SU-DHL-6 (cell line): ENCODE measurements around the gene BMPR1A.

Experiments used
- H2AFZ ChIP-seq: fragments of 200-600 bp; sonication (generic); 2 replicates; pipeline ENCODE4 v1.6.1; 2014; ENCODE audit warnings: low read depth, mild to moderate bottlenecking, moderate library complexity, mixed read lengths, antibody characterized with exemption, low read length; ENCODE audit not compliant: severe bottlenecking
- H3F3A ChIP-seq: fragments of 200-600 bp; shearing (Covaris generic); 2 replicates; pipeline ENCODE4 v1.6.0; 2016; ENCODE audit warnings: antibody characterized with exemption, mild to moderate bottlenecking; ENCODE audit not compliant: insufficient read depth
- H3K27ac ChIP-seq: fragments of 200-600 bp; sonication (generic); 2 replicates; pipeline ENCODE4 v1.5.1; 2016; ENCODE audit warnings: low read depth, mild to moderate bottlenecking, low read length, moderate library complexity, mixed read lengths
- H3K27me3 ChIP-seq: fragments of 200-600 bp; sonication (generic), shearing (Covaris generic); 2 replicates; pipeline ENCODE4 v1.6.0; 2014; ENCODE audit warnings: mild to moderate bottlenecking, low read length
- H3K36me3 ChIP-seq: fragments of 200-600 bp; sonication (generic); 2 replicates; pipeline ENCODE4 v1.6.1; 2014; ENCODE audit warnings: mild to moderate bottlenecking, low read length, mixed read lengths
- H3K4me2 ChIP-seq: fragments of 300-600, 200-600 bp; shearing (Covaris generic), sonication (generic); 2 replicates; pipeline ENCODE4 v1.6.0; 2014; ENCODE audit warnings: low read length, low read depth, mild to moderate bottlenecking; ENCODE audit not compliant: poor library complexity, severe bottlenecking
- H3K4me3 ChIP-seq: fragments of 200-600 bp; sonication (generic); 2 replicates; pipeline ENCODE4 v1.5.1; 2014; ENCODE audit warnings: antibody characterized with exemption, low read length, mild to moderate bottlenecking, mixed read lengths; ENCODE audit not compliant: insufficient read depth, poor library complexity, severe bottlenecking
- H3K79me2 ChIP-seq: fragments of 200-600 bp; sonication (generic); 2 replicates; pipeline ENCODE4 v1.6.1; 2014; ENCODE audit warnings: mild to moderate bottlenecking, low read length, moderate library complexity; ENCODE audit not compliant: insufficient read depth
- H3K9ac ChIP-seq: fragments of 200-600 bp; sonication (generic); 2 replicates; pipeline ENCODE4 v1.7.0; 2014; ENCODE audit warnings: mild to moderate bottlenecking, low read length
- H3K9me2 ChIP-seq: fragments of 200-600 bp; sonication (generic); replicated peaks from 2 replicates; pipeline ENCODE4 v1.6.1; 2014; ENCODE audit warnings: low read length; ENCODE audit not compliant: insufficient read depth
- H3K9me3 ChIP-seq: fragments of 200-600 bp; sonication (generic); 2 replicates; pipeline ENCODE4 v1.6.1; 2014; ENCODE audit warnings: low read length, mixed read lengths; ENCODE audit not compliant: insufficient read depth
- H4K20me1 ChIP-seq: fragments of 200-600 bp; sonication (generic); 2 replicates; pipeline ENCODE4 v1.6.1; 2014; ENCODE audit warnings: low read depth, mild to moderate bottlenecking, antibody characterized with exemption, low read length, moderate library complexity, mixed read lengths
- EZH2phosphoT487 ChIP-seq: fragments of 200-600 bp; sonication (generic), shearing (Covaris generic); conservative IDR thresholded peaks from 2 replicates; pipeline ENCODE4 v1.6.1; 2018; ENCODE audit warnings: mild to moderate bottlenecking, antibody characterized with exemption, low read length, moderate library complexity, mixed read lengths
- TF ChIP-seq, protein P1 (sequence below): fragments of 200-600 bp; sonication (generic); IDR thresholded peaks from one replicate; pipeline ENCODE4 v1.5.1; 2017; ENCODE audit warnings: antibody characterized with exemption, mild to moderate bottlenecking, low read length, moderate library complexity; ENCODE audit not compliant: insufficient read depth, poor library complexity, severe bottlenecking

Gene BMPR1A

DNA sequence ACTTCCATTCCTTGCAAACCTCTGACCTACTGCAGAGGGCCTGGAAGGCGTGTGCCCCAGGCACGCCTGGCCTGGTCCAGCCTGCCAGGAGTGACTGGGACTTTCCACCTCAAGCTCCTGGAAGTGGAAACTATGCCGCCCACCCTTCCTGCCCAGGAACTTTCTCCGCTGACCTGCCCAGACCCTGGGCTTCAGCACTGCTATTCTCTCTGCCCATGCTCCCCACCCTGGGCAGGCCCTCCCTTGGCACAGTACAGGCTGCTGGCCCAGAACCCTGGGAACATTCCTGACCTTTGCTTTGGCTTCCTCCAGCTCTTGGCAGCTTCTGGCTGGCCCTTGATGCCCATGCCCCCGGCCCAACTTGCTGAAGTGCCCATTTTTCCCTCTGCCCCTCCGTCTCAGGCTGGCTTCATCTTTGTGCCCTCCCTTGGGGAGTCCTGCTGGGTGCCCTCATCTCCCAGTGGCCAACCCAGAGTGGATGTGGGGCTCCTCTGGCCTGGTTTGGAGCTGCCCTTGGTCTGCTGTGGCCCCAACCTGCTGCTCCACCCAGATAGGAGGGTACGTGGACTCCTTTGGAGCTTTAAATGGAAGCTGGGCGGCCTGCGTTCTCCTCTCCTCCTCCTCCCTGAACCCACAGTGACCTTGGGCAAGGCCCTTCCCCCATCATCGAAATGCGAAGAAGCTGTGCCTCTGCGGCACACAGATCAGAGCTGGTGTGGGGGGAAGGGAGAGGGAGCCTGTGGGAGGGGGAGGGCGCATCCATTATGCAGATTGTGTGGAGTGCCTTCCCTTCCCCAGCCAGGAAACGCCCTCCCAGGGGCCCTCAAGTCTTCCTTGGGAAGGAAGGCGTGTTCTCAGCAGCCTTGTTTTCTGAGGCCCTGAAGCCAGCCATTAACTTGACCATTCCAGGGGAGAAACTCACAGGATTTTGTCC lies 197.6 kb downstream of the BMPR1A start:
- H3K27ac ChIP-seq: no peak overlapping the region
- no peaks in the 10 kb centered on the region for H3K36me3 ChIP-seq
- H3K9ac ChIP-seq: no peak overlapping the region
- H3F3A ChIP-seq: no peaks in the 10 kb centered on the region
- no peaks in the 10 kb centered on the region for H3K9me2 ChIP-seq
- H3K4me2 ChIP-seq: no peak overlapping the region
- no peaks in the 10 kb centered on the region for H3K79me2 ChIP-seq
- H3K27me3 ChIP-seq: no peaks in the 10 kb centered on the region
- TF ChIP-seq EZH2phosphoT487: no peak
- TF ChIP-seq, protein P1, sequence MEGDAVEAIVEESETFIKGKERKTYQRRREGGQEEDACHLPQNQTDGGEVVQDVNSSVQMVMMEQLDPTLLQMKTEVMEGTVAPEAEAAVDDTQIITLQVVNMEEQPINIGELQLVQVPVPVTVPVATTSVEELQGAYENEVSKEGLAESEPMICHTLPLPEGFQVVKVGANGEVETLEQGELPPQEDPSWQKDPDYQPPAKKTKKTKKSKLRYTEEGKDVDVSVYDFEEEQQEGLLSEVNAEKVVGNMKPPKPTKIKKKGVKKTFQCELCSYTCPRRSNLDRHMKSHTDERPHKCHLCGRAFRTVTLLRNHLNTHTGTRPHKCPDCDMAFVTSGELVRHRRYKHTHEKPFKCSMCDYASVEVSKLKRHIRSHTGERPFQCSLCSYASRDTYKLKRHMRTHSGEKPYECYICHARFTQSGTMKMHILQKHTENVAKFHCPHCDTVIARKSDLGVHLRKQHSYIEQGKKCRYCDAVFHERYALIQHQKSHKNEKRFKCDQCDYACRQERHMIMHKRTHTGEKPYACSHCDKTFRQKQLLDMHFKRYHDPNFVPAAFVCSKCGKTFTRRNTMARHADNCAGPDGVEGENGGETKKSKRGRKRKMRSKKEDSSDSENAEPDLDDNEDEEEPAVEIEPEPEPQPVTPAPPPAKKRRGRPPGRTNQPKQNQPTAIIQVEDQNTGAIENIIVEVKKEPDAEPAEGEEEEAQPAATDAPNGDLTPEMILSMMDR: no peak
- H3K9me3 ChIP-seq: no peaks in the 10 kb centered on the region
- no peak overlapping the region for H2AFZ ChIP-seq
- H4K20me1 ChIP-seq: no peaks in the 10 kb centered on the region
- no peak overlapping the region for H3K4me3 ChIP-seq

DNA sequence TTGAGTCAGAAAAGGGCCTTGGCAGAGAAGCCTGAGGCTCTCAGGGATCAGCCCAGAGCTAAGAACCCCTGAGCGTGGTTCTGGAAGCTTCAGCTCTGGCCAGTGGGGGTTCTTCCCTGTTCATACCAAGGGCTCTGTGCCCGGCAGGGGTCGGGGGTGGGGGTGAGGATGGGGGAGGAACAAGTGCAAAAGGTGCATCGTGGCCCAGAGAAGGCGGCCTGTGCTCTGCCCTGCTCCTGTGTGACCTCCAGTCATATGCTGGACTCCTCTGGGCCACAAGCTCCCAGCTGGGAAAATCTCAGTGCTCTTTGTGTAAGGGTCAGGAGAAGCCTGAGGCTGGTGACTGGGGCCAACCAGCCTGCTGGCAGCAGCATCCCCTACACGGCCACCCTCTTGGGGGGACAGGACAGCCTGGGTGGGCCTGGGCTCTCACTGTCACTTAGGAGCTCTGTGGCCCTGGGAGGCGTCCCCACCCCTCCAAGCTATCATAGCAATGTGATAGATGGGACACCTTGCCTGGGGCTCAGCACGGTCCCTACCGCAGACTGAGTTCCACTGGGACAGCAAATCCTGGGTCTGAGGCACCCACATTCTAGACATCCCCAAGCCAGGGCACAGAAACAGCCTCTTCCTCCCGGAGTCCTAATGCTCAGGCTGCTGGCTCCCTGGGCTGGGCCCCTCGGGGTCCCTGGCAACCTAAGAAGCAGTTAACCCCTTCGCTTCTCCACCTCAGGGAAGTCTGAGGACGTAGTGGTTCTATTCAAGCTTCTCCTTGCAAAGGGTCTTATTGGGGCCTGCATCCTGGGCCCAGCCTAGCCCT lies 198.5 kb downstream of the BMPR1A start:
- Histone ChIP-seq H3K9ac (no peak overlapping the region), H3K9me3 (no peaks in the 10 kb centered on the region), H3K27ac (no peak overlapping the region), H3K4me2 (no peak overlapping the region), H4K20me1 (no peaks in the 10 kb centered on the region), H3K4me3 (no peak overlapping the region), H3K36me3 (no peaks in the 10 kb centered on the region), H3K79me2 (no peaks in the 10 kb centered on the region), H3K9me2 (no peaks in the 10 kb centered on the region), H3K27me3 (no peaks in the 10 kb centered on the region), H2AFZ (no peak overlapping the region), H3F3A (no peaks in the 10 kb centered on the region)
- TF ChIP-seq EZH2phosphoT487: no peak
- TF ChIP-seq, protein P1: no peak

- Histone ChIP-seq H4K20me1 (no peaks in the 10 kb centered on the region), H3K27ac (no peak overlapping the region), H3K79me2 (no peaks in the 10 kb centered on the region), H3K4me2 (no peak overlapping the region), H2AFZ (no peak overlapping the region), H3F3A (no peaks in the 10 kb centered on the region), H3K9me2 (no peaks in the 10 kb centered on the region), H3K4me3 (no peak overlapping the region), H3K9ac (no peak overlapping the region), H3K36me3 (no peaks in the 10 kb centered on the region), H3K27me3 (no peaks in the 10 kb centered on the region), H3K9me3 (no peaks in the 10 kb centered on the region)
- TF ChIP-seq, protein P1: no peak
- no peak for TF ChIP-seq EZH2phosphoT487
Measured at GRCh38 chr10:86955501-86956194, 199.2 kb downstream of the BMPR1A start.
